Activated T-helper 2 cell treated with anti-CD3 and anti-CD28 coated beads, Interferon-gamma antibody, Interleukin-2, Interleukin-4, amounts not matched to agents 10 μg/mL and 5 μg/mL and 100 μg/mL, durations not matched to agents 14 hours and 24 hours and 36 hours (primary cell): Measurements from ENCODE around the gene ADGRD2. TPM values are rescaled to one million over a fixed set of nuclear protein-coding genes. Genes with fewer than 3 reads are reported as not detected.

Source experiments
- DNase-seq: peaks from one replicate; pipeline ENCODE4 v3.0.0; 2021; ENCODE audit warnings: low spot score
- H3K27ac Mint-ChIP-seq: one replicate; pipeline ENCODE4 v1.8.0; 2021; ENCODE audit warnings: mixed read lengths
- H3K27me3 Mint-ChIP-seq: one replicate; pipeline ENCODE4 v1.8.0; 2021; ENCODE audit warnings: low read depth, mixed read lengths
- H3K36me3 Mint-ChIP-seq: one replicate; pipeline ENCODE4 v1.8.0; 2021; ENCODE audit warnings: low read depth, mixed read lengths
- H3K4me1 Mint-ChIP-seq: one replicate; pipeline ENCODE4 v1.8.0; 2021; ENCODE audit warnings: low read depth, mixed read lengths
- H3K4me3 Mint-ChIP-seq: one replicate; pipeline ENCODE4 v1.8.0; 2021; ENCODE audit warnings: low read depth, mild to moderate bottlenecking, moderate library complexity, mixed read lengths
- H3K9me3 Mint-ChIP-seq: one replicate; pipeline ENCODE4 v1.8.0; 2021; ENCODE audit warnings: mixed read lengths
- intact Hi-C: fragments of 100-400 bp; cut with micrococcal nuclease; formaldehyde crosslinking; loops from one replicate; pipeline ENCODE4 v1.15.1; 2023
- total RNA-seq: library from RNA; stranded (reverse); gene quantifications from 2 replicates; pipeline ENCODE4 v1.2.3, GENCODE V29; 2022

Gene ADGRD2
- total RNA-seq, 1 donor from 2014 or later: not detected

GRCh38 chr9:124522121-124523098 is 72.2 kb downstream of the ADGRD2 start:
- Mint-ChIP-seq H3K4me3 (no peak overlapping the region), H3K27ac (no peak overlapping the region), H3K4me1 (no peaks in the 10 kb centered on the region), H3K9me3 (no peaks in the 10 kb centered on the region), H3K36me3 (no peaks in the 10 kb centered on the region), H3K27me3 (peaks cover 5% of the 10 kb centered on the region)
- no peak for DNase-seq
- intact Hi-C loops: no loop called here

- H3K4me3 Mint-ChIP-seq: no peak overlapping the region
- no peak overlapping the region for H3K27ac Mint-ChIP-seq
- no peak for DNase-seq
- H3K4me1 Mint-ChIP-seq: no peaks in the 10 kb centered on the region
- no peaks in the 10 kb centered on the region for H3K9me3 Mint-ChIP-seq
- intact Hi-C loops: no loop called here
- no peaks in the 10 kb centered on the region for H3K36me3 Mint-ChIP-seq
- H3K27me3 Mint-ChIP-seq: peaks cover 5% of the 10 kb centered on the region
These were observed 75.9 kb downstream of the ADGRD2 start for GRCh38 chr9:124526174-124526573.

- intact Hi-C loops: no loop called here
- Mint-ChIP-seq H3K27ac (no peak overlapping the region), H3K4me1 (no peaks in the 10 kb centered on the region), H3K36me3 (no peaks in the 10 kb centered on the region), H3K4me3 (no peak overlapping the region), H3K9me3 (no peaks in the 10 kb centered on the region), H3K27me3 (peaks cover 5% of the 10 kb centered on the region)
- no peak for DNase-seq
These were observed 77.5 kb downstream of the ADGRD2 start for GRCh38 chr9:124527781-124528180.

Other genes with a start within 250 kb of the ADGRD2 start
- gene NEK6, start 192.5 kb upstream of the ADGRD2 start, total RNA-seq: 44.6 and 47.7 TPM in 2 replicates
- 205 and 211 TPM in 2 replicates for gene PSMB7, start 35.0 kb upstream of the ADGRD2 start, total RNA-seq
- gene NR5A1, start 56.9 kb downstream of the ADGRD2 start, total RNA-seq: not detected in 2 replicates